ENCODE measurements around the gene GOLIM4. TPM values are rescaled to one million over a fixed set of nuclear protein-coding genes. Genes with fewer than 3 reads are reported as not detected.

Gene GOLIM4
- total RNA-seq, 3 donors from 2014 or later (not counting 1 experiment from before 2014, with no cell fraction given) = 13.7 to 17.9 (median 17.9) TPM

GRCh38 chr3:168037020-168037419, 58.7 kb downstream of the GOLIM4 start:
- Mint-ChIP-seq H3K9me3 (no peaks in the 10 kb centered on the region), H3K4me1 (peaks cover 0 to 9% of the 10 kb centered on the region in 2 donors), H3K4me3 (no peak overlapping the region), H3K36me3 (peaks cover 15% of the 10 kb centered on the region), H3K27ac (no peak overlapping the region), H3K27me3 (ENCODE audit: low read depth in 2 of 2) (no peaks in the 10 kb centered on the region)
- no peak for DNase-seq
- intact Hi-C loops (cut with micrococcal nuclease) = no loop called here
- Histone ChIP-seq H3K36me3 (ENCODE audit: control insufficient read depth, insufficient read depth, low read length) (peaks cover 9% of the 10 kb centered on the region), H3K27me3 (ENCODE audit: control insufficient read depth, insufficient read depth, low read length) (no peaks in the 10 kb centered on the region), H3K27ac (ENCODE audit: low read length) (no peak overlapping the region), H3K9me3 (ENCODE audit: control insufficient read depth, insufficient read depth, low read length) (no peaks in the 10 kb centered on the region), H3K4me1 (ENCODE audit: control insufficient read depth, insufficient read depth, low read length) (no peaks in the 10 kb centered on the region), H3K4me3 (ENCODE audit: low read length) (no peak overlapping the region)
- TF ChIP-seq, protein P1, sequence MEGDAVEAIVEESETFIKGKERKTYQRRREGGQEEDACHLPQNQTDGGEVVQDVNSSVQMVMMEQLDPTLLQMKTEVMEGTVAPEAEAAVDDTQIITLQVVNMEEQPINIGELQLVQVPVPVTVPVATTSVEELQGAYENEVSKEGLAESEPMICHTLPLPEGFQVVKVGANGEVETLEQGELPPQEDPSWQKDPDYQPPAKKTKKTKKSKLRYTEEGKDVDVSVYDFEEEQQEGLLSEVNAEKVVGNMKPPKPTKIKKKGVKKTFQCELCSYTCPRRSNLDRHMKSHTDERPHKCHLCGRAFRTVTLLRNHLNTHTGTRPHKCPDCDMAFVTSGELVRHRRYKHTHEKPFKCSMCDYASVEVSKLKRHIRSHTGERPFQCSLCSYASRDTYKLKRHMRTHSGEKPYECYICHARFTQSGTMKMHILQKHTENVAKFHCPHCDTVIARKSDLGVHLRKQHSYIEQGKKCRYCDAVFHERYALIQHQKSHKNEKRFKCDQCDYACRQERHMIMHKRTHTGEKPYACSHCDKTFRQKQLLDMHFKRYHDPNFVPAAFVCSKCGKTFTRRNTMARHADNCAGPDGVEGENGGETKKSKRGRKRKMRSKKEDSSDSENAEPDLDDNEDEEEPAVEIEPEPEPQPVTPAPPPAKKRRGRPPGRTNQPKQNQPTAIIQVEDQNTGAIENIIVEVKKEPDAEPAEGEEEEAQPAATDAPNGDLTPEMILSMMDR (IDR thresholded peaks at IDR 0.05) = no peak
- WGBS (ENCODE audit: insufficient coverage) = no CpG with 5 or more reads among the region's 2 CpGs
- no peak for ATAC-seq

GRCh38 chr3:168036619-168037018, 59.1 kb downstream of the GOLIM4 start:
- H3K4me1 Mint-ChIP-seq = peaks cover 0 to 9% of the 10 kb centered on the region in 2 donors
- no peaks in the 10 kb centered on the region for H3K27me3 ChIP-seq (ENCODE audit: control insufficient read depth, insufficient read depth, low read length)
- ATAC-seq (no peak), DNase-seq (no peak)
- no peaks in the 10 kb centered on the region for H3K9me3 Mint-ChIP-seq
- H3K4me3 ChIP-seq (ENCODE audit: low read length) = no peak overlapping the region
- WGBS (ENCODE audit: insufficient coverage) = 87% methylated on average over 4 of the region's 4 CpGs
- H3K4me3 Mint-ChIP-seq = no peak overlapping the region
- intact Hi-C loops (cut with micrococcal nuclease) = no loop called here
- H3K36me3 ChIP-seq (ENCODE audit: control insufficient read depth, insufficient read depth, low read length) = peaks cover 11% of the 10 kb centered on the region
- no peaks in the 10 kb centered on the region for H3K9me3 ChIP-seq (ENCODE audit: control insufficient read depth, insufficient read depth, low read length)
- TF ChIP-seq, protein P1 (IDR thresholded peaks at IDR 0.05) = no peak
- H3K4me1 ChIP-seq (ENCODE audit: control insufficient read depth, insufficient read depth, low read length) = no peaks in the 10 kb centered on the region
- no peaks in the 10 kb centered on the region for H3K27me3 Mint-ChIP-seq (ENCODE audit: low read depth in 2 of 2)
- H3K27ac ChIP-seq (ENCODE audit: low read length) = no peak overlapping the region
- no peak overlapping the region for H3K27ac Mint-ChIP-seq
- peaks cover 15% of the 10 kb centered on the region for H3K36me3 Mint-ChIP-seq

GRCh38 chr3:168034152-168034928, 61.4 kb downstream of the GOLIM4 start:
- WGBS (ENCODE audit: insufficient coverage) = 95% methylated on average over 5 of the region's 5 CpGs
- TF ChIP-seq, protein P1 (IDR thresholded peaks at IDR 0.05) = no peak
- DNase-seq (no peak), ATAC-seq (no peak)
- Histone ChIP-seq H3K9me3 (ENCODE audit: control insufficient read depth, insufficient read depth, low read length) (no peaks in the 10 kb centered on the region), H3K27me3 (ENCODE audit: control insufficient read depth, insufficient read depth, low read length) (no peaks in the 10 kb centered on the region), H3K36me3 (ENCODE audit: control insufficient read depth, insufficient read depth, low read length) (peaks cover 19% of the 10 kb centered on the region), H3K27ac (ENCODE audit: low read length) (no peak overlapping the region), H3K4me3 (ENCODE audit: low read length) (no peak overlapping the region), H3K4me1 (ENCODE audit: control insufficient read depth, insufficient read depth, low read length) (no peaks in the 10 kb centered on the region)
- H3K27ac Mint-ChIP-seq = no peak overlapping the region
- H3K36me3 Mint-ChIP-seq = peaks cover 15% of the 10 kb centered on the region
- no peaks in the 10 kb centered on the region for H3K9me3 Mint-ChIP-seq
- H3K4me1 Mint-ChIP-seq = peaks cover 0 to 9% of the 10 kb centered on the region in 2 donors
- intact Hi-C loops (cut with micrococcal nuclease) = no loop called here
- H3K4me3 Mint-ChIP-seq = no peak overlapping the region
- H3K27me3 Mint-ChIP-seq (ENCODE audit: low read depth in 2 of 2) = no peaks in the 10 kb centered on the region

DNA sequence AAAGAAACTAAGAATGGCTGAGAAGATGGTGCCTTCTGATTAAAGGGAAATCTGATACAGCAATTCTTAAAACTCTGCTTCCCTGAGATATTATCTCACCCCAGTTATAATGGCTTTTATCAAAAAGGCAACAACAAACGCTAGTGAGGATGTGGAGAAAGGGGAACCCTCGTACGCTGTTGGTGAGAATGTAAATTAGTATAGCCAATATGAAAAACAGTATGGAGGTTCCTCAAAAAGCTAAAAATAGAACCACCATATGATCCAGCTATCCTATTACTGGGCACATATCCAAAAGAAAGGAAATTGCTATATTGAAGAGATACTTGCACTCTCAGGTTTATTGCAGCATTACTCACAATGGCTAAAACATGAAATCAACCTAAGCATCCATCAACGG, 65.1 kb downstream of the GOLIM4 start:
- Histone ChIP-seq H3K27ac (ENCODE audit: low read length) (no peak overlapping the region), H3K27me3 (ENCODE audit: control insufficient read depth, insufficient read depth, low read length) (no peaks in the 10 kb centered on the region), H3K9me3 (ENCODE audit: control insufficient read depth, insufficient read depth, low read length) (no peaks in the 10 kb centered on the region), H3K4me1 (ENCODE audit: control insufficient read depth, insufficient read depth, low read length) (no peaks in the 10 kb centered on the region), H3K36me3 (ENCODE audit: control insufficient read depth, insufficient read depth, low read length) (peaks cover 33% of the 10 kb centered on the region), H3K4me3 (ENCODE audit: low read length) (no peak overlapping the region)
- no peaks in the 10 kb centered on the region for H3K9me3 Mint-ChIP-seq
- ATAC-seq (no peak), DNase-seq (no peak)
- H3K4me1 Mint-ChIP-seq = peaks cover 0 to 14% of the 10 kb centered on the region in 2 donors
- intact Hi-C loops (cut with micrococcal nuclease) = no loop called here
- TF ChIP-seq, protein P1 (IDR thresholded peaks at IDR 0.05) = no peak
- H3K27me3 Mint-ChIP-seq (ENCODE audit: low read depth in 2 of 2) = no peaks in the 10 kb centered on the region
- no CpG with 5 or more reads among the region's 4 CpGs for whole genome bisulfite sequencing (ENCODE audit: insufficient coverage)
- peaks cover 29% of the 10 kb centered on the region for H3K36me3 Mint-ChIP-seq
- H3K4me3 Mint-ChIP-seq = no peak overlapping the region
- H3K27ac Mint-ChIP-seq = no peak overlapping the region

All from natural killer cell (primary cell).